Breast epithelium (tissue), 3 donors: ENCODE measurements around the gene AHNAK.

ENCODE experiments used
- CTCF ChIP-seq, 3 donors: fragments of 450-650 bp; IDR thresholded peaks; one replicate each; pipeline ENCODE4 v1.5.1; 2016 to 2017; ENCODE audit warnings: antibody characterized with exemption in 3 of 3, mild to moderate bottlenecking in 3 of 3, moderate library complexity in 3 of 3
- POLR2A ChIP-seq: fragments of 450-650 bp; IDR thresholded peaks from one replicate; pipeline ENCODE4 v1.6.1; 2016; ENCODE audit warnings: antibody characterized with exemption, mild to moderate bottlenecking, moderate library complexity
- POLR2AphosphoS5 ChIP-seq, 3 donors: sonication (generic); formaldehyde crosslinking; IDR thresholded peaks; one replicate each; pipeline ENCODE4 v1.6.1; 2017; ENCODE audit warnings: antibody characterized with exemption in 3 of 3

DNA sequence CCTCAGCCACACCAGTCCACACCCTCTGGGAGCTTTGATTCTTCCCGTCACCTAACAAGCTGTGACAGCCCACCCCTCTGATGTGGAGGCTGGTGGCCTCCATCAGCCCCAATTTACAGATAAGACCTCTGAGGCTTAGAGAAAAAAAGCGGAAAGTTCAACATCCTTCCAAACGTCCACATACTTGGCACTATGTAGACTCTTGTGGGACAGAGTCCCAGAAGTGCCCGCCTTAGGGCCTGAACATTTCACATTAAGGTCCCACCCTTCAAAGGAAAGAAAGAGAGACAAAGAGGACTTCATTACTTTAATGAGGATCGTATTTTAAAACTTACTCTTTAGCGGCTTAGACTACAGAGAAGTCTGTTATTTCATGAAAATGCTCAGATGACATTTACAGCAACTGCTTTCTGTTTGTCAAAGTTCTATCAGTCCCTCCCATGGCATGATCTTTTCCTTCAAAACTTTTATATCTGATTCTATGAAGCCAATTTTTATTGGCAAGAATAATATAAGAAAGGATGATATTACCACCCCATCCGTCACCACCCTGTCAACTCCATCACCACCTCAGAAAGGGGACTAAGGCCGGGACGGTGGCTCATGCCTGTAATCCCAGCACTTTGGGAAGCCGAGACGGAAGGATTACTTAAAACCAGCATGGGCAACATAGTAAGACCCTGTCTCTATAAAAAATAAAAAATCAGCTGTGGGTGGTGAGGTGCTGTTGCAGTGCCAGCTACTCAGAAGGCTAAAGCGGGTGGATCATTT lies 143.5 kb downstream of the AHNAK start:
- TF ChIP-seq CTCF (IDR thresholded peaks at IDR 0.05) (no peak), POLR2A (no peak), POLR2AphosphoS5 (IDR thresholded peaks at IDR 0.05) (no peak)
